Mammary epithelial cell (primary cell): Measurements from ENCODE around the gene GTSF1L.

ENCODE experiments used
- EZH2 ChIP-seq: IDR thresholded peaks from 2 replicates; pipeline ENCODE4 v1.6.1; 2012; ENCODE audit warnings: low read length, inconsistent platforms, borderline replicate concordance
- TF ChIP-seq, protein P1 (sequence below), 2 donors: IDR thresholded peaks in 1 of 2; conservative IDR thresholded peaks in 1 of 2; 2 replicates each; pipeline ENCODE4 v1.5.1; 2011 to 2012; ENCODE audit warnings: inconsistent platforms in 2 of 2, low read length in 2 of 2, mild to moderate bottlenecking in 2 of 2, control low read depth in 1 of 2, low read depth in 1 of 2; ENCODE audit not compliant: insufficient read depth in 1 of 2; ENCODE audit errors: extremely low read depth in 1 of 2

DNA sequence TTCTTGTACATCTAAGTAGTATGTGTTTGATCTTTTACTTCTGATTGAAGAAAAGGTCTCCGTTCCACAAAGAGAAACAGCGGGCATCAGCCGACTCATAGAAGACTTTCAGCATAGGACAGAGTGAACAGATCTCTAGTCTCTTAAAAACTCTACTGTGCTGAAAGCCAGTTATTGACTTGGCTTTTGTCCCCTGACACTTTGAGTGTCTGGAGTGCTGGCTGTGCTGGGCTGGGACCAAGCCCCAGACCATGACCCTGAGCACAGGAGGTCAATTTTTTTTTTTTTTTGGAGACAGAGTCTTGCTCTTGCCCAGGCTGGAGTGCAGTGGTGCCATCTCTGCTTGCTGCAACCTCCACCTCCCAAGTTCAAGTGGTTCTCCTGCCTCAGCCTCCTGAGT, 32.0 kb downstream of the GTSF1L start:
- TF ChIP-seq, protein P1, sequence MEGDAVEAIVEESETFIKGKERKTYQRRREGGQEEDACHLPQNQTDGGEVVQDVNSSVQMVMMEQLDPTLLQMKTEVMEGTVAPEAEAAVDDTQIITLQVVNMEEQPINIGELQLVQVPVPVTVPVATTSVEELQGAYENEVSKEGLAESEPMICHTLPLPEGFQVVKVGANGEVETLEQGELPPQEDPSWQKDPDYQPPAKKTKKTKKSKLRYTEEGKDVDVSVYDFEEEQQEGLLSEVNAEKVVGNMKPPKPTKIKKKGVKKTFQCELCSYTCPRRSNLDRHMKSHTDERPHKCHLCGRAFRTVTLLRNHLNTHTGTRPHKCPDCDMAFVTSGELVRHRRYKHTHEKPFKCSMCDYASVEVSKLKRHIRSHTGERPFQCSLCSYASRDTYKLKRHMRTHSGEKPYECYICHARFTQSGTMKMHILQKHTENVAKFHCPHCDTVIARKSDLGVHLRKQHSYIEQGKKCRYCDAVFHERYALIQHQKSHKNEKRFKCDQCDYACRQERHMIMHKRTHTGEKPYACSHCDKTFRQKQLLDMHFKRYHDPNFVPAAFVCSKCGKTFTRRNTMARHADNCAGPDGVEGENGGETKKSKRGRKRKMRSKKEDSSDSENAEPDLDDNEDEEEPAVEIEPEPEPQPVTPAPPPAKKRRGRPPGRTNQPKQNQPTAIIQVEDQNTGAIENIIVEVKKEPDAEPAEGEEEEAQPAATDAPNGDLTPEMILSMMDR (conservative IDR thresholded peaks at IDR 0.05 in 1 of 2, IDR thresholded peaks at IDR 0.05 in 1 of 2; ENCODE audit: extremely low read depth in 1 of 2, insufficient read depth in 1 of 2, low read depth in 1 of 2, low read length in 2 of 2): no peak
- TF ChIP-seq EZH2: no peak
